Measurements from ENCODE around the gene CFAP119.

- TF ChIP-seq POLR2AphosphoS5 (IDR thresholded peaks at IDR 0.05; ENCODE audit: low read depth, low read length) (no peak), CTCF (IDR thresholded peaks at IDR 0.05; ENCODE audit: control extremely low read depth in 1 of 3, insufficient read depth in 1 of 3, low read depth in 1 of 3, low read length in 3 of 3) (no peak), POLR2A (IDR thresholded peaks at IDR 0.05; ENCODE audit: control extremely low read depth in 1 of 2, low read depth in 2 of 2, low read length in 2 of 2) (no peak), EP300 (IDR thresholded peaks at IDR 0.05; ENCODE audit: borderline replicate concordance in 1 of 2, low read depth in 2 of 2, low read length in 2 of 2) (no peak), E2F6 (IDR thresholded peaks at IDR 0.05) (no peak)
These were observed 25.9 kb upstream of the CFAP119 start for GRCh38 chr16:30787613-30788378.

All from H1 (cell line).